GM04504 (cell line): ENCODE measurements around the gene JPH4.
"Not testable (repeated sequence)": the region's sequence is repeated elsewhere in the genome, so short reads cannot be mapped to it uniquely, and the experiment has no call there.

Experiments
- DNase-seq: peaks from one replicate; pipeline ENCODE4 v3.0.0-alpha.2; 2012; ENCODE audit warnings: low read depth

The JPH4 gene

DNA sequence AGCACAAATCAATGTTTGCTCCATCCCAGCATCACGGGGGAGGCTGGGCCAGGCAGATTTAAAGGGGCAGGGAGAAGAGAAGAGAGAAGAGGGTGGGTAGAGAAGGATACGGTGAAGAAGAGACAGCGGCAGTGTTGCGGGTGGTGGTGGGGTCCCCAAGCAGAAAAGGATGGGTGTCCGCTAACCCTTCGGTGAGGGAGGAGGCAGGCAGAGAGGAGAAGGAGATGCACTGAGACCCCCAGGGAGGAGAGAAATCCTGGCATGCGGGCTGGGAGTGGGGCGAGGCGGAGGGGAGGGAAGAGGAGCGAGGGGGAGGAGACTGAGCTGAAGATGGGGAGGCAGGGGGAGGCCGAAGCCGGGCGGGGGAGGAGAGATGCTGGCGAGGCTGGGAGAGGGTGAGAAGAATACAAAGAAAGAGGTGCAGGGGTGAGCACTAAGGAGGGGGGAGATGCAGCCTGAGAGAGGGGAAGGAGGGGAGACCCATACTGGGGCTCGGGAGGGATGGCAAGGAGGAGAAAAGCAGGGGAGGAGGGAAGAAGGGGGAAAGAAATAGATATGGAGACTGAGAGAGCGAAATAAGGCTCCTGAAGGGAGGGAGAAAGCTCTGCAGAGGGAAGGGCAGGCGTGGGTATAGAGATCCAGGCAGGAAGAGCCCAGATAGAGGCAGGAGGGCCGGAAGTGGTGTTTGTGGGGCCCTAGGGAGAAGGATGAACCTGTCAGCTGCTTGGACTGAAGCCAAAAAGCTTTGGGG, at the start of gene JPH4:
Gene JPH4, minus strand, starts transcription at position 231 of the 751 bp plus-strand sequence. CDS start 1,337 bp downstream, outside the sequence.
- DNase-seq, result no peak

DNA sequence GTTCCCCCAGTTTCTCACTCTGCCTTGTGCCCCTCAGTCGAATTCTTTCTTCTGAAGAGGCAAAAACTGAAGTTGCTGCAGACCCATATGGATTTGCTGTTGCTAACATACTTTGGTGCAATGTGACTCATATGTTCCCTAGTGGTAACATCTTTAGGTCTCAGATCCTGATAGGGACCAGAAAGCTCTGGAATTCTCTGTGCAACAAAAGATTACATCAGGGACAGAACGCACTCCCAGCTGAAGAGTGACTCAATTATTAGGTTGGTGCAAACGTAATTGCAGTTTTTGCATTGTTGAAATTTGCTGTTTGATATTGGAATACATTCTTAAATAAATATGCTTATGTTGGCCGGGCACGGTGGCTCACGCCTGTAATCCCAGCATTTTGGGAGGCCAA, 49.4 kb upstream of the JPH4 start:
- no peak for DNase-seq

DNA sequence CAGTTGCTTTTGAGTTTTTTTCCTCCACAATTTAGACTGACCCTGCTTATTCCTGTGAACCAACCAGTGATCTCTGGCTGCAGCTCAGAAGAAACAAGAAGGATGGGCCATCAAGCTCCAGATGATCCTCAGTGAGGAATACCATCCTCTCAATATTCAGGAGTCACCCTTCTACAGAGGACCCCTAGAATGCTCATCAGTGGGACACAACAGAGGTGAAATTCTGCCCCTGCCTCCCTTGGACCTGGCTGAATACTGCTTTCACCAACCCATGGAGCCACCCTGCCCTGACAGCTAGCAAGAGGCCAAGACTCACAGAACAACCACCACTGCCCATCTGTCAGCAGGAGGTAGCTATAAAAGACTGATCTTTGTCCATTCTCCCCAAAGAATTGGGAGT, 48.4 kb upstream of the JPH4 start:
- DNase-seq, result no peak

DNA sequence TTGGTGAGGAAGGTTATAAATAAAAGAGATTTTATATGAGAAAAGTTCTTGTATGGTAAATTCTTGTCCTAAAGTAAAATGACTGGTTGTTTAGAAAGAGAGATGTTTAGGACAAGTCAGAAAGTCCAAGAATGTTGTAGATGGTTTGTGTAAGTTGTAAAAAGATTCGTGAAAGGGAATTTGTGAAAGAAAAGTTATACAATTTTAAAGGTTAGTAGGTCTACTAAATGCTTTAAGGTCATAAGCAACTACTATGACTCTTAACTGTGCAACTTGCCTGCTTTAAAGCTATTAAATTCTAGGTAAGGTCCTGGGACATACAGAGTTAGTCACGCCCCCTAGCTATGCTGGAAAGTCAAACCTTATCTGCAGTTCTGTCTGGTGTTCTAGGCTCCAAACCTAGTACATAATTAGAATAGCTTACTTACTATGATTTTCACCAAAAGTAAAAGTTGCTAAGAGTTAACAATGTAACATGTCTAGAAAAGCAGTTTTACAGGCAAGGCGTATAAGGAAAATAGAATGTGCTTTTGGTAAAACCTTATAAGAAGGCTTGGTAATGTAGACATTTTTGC, 46.3 kb upstream of the JPH4 start:
- no peak for DNase-seq

DNA sequence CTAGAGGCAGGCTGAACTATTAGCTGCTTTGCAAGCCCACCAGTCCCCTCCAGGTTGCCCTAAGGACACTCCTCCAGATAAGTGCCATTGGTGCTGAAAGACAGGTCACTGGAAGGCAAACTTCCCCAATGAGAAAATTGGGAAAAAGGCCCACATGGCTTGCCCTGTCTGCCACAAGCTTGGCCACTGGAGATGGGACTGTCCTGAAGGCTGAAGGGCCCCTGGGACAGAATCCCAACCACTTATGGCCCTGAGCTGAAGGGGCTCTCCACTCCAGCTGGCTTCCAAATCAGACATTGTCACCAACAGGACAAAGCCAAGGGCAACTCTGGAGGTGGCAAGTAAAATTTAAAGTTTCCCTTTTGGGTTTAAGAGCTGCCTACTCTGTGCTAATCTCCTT, 45.4 kb upstream of the JPH4 start:
- DNase-seq, result no peak

DNA sequence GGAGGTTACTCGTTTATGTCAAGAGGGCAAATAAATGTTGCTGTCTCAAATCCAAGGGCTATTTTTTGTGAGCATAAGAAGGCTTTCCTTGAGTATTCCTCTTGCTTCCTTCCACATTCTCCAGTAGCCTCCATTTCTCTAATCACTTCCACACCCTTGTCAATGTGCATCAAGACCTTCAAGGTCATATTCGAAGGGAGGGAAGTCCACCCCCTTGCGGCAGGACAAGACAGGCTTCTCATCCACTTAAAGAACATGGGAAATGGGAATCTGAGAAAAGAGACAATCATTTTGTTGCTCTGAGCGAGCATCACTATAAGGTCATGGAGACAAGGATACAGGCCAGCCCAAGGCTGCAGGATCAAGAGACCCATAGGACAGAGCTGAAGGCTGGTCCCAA, 44.4 kb upstream of the JPH4 start:
- DNase-seq, result no peak

DNA sequence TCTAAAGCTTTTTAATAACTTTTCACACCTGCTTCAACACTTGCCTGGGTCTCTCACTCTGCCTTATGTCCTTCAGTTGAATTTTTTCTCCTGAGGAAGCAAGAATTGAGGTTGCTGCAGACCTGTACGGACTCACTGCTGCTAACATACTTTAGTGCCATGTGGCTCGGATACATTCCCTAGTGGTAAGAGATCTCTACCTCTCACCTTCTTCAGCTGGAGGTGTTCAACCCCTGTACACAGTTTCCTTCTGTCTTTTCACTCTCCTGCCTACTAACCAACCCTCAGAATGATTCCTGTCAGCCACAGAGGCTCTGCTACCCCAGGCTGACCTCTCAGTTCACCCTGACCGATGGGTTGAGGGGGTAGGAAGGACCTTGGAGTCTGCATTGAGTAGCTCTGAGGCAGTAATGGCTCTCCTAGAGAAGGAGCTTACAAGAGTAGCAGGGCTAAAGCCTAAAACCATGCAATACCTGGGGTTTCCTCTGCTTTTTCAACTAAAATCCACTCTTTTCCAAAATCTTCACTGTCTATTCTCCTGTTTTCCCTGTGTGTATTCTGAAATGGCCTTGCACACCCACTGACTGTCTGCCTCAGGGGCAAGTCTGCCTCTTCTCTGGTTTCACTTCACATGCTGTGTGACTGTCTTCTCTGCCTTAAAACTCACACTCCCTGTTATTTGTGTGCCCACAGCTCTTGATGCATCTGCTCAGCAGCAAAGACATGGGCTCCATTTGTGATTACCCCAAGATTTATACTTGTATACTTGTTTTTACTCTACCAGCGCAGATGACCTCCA, 43.5 kb upstream of the JPH4 start:
- DNase-seq, result no peak

DNA sequence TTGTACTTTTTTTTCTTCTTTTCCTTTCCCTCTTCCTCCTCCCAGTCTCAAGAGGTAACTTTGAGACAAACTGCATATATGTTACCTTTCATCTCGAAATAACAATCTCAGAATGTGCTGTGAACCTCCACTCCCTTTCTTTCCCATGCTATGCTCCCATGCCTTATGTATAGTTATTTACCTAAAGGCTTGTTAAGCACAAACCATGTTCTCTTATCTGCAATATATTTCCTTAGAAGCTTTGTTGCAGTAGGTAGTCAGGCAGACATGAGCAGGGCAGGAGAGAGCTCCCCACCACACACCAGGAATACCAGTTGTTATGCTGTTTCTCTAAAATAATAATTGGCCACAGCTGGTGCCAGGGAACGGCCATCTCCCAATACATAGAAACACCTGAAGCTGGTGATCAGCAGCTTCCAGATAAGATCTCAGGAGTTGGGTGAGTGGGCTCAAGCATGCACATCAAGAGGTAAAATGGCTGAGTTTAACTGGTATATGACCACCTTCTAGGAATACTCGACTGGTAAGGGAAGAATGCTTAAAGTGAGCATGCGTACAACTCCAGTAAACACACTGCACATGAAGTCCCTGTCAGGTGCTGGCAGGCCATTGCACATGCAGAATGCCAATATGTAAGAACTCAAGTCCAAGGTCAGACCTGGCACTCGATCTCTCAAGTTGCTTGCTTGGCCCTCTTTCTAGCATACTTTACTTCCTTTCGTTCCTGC, 42.8 kb upstream of the JPH4 start:
- DNase-seq, result no peak

DNA sequence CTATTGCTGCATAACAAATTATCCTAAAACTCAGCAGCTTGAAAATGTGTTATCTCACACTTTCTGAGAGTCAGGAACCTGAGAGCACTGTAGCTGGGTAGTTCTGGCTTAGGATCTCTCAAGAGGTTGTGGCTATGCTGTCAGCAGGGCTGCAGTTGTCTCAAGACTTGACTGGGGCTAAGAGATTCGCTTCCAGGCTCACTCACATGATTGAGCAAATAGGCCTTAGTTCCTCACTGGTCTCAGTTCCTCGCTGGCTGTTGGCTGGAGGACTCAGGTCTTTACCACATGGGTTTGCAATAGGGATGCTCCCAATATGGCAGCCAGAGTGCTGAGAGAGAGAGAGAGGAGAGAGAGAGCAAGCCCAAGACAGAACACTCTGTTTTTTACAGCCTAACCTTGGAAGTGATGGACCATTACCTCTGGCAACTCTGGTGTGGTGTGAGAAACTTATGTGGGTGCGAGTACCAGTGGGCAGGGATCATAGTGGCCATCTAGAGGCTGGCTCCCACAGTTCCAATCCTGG, 41.6 kb upstream of the JPH4 start:
- DNase-seq, result no peak

DNA sequence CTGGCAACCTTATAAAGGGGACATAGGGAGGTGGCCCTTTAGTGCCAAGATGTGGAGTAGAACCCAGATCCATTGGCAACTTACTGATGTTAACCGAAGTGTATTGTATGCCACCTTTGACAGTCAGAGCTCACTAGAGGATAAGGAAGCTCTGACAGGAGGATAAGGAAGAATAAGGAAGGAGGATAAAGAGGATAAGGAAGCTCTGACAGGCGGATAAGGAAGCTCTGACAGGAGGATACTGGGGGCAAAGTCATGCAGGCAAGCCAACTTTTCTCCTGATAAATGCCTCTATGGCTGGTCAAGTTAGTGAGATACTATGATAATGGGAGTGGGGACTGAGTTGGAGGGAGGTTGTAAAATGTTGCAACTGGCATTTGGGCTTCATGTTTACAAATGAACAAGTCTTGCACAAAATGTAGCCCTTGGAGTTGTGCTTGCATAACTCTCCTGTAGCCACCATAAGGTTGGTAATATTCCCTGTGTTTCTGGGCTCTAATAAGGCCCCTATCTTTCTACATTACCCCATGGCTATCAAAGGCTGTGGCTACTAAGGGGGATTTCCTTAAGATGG, 39.9 kb upstream of the JPH4 start:
- DNase-seq, result no peak

DNA sequence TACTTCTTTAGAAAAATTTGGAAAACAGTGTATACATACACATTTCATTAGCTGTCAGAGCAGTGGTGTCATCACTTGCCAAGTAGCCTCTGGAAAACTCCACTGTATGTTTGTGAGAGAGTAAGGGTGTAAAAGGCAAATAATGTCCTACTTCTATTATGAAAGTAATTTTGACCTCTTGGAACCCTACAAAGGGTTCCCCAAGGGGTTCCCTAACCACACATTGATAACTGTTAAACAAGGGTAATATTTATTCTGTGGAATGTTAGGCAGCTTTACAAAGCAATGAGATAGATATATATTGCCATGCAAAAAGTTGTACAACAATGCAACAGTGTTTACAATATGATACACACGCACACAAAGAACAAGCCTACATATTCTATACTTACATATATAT, 38.9 kb upstream of the JPH4 start:
- no peak for DNase-seq

DNA sequence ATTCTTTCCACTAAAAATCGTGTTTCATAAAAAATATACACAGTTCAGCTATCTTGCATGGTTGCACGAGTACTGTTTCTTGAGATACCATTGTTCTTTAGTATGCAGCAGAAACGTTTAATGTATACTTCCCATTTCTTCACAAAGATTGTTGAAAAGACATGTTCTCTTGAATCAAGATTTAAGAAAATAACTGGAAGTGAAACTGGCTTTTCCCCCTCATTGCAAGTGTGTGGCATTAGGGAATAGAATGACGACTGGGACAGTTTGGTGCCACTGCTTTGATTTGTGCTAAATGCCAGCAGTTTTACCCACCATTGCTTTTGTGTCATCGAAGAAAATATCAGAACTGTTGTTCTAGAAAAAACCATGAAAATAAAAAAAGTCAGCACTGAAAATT, 37.3 kb upstream of the JPH4 start:
- DNase-seq, result no peak

DNA sequence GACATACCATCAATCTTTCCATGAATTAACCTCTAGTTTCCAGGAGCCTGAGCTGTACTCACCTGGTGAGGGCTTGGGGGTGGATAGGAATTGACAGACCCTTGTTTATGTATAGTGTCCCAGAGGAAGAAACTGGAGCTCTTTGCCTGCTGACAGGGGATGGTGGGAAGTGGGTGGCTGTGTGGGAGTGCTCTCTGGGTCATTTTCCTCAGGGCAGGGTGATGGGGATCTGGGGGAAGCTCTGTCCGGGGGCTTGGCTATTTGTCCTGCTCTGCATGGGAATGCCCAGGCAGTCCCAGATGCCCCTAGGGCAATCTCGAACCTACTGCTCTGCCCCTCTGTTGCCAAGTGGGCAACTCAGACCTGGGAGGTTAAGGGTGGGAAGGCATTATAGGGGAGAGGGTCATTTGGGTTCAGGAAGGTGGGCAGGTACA, 35.8 kb upstream of the JPH4 start:
- no peak for DNase-seq

DNA sequence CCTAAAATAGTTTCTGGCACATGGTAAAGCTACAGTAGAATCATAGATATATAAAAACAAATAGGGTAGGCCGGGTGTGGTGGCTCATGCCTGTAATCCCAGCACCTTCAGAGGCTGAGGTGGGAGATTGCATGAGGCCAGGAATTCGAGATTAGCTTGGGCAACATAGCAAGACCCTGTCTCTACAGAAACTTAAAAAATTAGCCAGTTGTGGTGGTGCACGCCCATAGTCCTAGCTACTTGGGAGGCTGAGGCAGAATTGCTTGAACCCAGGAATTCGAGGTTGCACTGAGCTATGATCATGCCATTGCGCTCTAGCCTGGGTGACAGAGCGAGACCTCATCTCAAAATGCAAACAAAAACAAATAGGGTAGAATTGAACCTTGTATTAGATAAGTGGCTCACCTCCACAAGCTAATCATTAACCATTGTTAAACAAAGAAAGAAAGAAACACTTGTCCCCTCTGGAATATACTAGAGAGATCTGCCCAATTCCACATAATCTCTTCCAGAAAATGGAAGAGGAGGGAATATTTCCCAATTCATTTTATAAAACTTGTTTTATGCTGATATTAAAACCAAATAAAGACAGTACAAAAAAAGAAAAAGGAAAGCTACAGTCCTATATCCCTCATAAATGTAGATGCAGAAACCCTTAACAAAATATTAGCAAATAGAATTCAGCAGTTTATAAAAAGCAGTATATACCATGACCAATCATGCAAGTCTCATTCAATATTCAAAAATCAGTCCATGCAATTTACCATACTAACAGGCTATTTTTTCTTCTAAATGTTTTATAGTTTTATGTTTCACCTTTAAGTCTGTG, 34.9 kb upstream of the JPH4 start:
- DNase-seq, result no peak

DNA sequence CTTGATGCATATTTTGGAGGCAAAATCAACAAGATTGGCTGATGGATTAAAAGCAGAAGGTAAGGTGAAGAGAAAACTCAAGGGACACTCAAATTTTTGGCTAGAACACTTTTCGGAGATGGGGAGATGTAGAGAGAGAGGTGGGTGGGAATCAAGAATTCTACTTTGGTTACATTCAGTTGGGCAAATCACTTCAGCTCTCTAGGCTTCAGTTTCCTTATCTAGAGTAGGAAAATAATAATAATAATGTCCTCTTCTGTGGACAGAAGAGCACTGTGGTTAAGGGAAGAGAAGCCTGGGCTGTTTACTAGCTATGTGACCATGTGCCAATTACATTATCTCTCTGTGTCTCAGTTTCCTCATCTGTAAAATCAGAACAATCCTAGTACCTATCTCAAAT, 34.2 kb upstream of the JPH4 start:
- no peak for DNase-seq

DNA sequence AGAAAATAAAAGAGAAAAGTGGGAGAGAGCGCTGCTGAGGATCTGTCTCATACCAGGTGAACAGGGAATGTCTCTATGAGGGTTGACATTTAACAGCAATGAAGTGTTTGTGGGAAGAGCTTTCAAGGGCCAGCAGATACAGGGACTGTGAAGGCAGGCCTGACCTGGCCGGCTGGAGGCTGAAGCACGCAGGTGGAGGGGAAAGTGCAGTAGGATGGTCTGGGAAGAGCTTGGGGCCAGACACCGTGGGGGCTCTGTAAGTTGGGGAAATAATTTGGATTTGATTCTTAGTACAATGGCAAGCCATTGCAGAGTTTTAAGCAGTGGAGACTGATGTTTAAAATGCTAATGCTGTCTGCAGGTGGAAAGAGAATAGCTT, 33.8 kb upstream of the JPH4 start:
- DNase-seq, result no peak

DNA sequence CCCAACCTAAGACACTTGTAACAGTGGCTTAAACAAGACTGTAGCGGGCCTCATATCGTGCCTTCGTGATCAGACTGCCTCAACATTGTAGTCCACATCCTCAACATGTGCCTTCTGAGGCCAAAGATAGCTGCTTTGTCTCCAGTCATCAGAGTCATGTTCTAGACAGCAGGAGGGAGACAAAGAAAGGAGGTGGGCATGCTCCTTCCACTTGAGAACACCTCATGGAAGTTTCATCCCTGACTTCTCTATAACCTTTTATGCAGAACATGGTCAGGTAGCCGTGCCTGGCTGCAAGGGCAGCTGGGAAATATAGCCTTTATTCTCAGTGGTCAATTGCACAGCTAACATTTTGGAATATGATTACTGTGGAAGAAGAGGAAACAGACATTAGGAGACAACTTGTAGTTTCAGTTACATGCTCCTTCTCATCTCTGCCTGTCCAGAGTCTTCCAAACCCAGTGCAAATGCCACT, 32.3 kb upstream of the JPH4 start:
- no peak for DNase-seq

DNA sequence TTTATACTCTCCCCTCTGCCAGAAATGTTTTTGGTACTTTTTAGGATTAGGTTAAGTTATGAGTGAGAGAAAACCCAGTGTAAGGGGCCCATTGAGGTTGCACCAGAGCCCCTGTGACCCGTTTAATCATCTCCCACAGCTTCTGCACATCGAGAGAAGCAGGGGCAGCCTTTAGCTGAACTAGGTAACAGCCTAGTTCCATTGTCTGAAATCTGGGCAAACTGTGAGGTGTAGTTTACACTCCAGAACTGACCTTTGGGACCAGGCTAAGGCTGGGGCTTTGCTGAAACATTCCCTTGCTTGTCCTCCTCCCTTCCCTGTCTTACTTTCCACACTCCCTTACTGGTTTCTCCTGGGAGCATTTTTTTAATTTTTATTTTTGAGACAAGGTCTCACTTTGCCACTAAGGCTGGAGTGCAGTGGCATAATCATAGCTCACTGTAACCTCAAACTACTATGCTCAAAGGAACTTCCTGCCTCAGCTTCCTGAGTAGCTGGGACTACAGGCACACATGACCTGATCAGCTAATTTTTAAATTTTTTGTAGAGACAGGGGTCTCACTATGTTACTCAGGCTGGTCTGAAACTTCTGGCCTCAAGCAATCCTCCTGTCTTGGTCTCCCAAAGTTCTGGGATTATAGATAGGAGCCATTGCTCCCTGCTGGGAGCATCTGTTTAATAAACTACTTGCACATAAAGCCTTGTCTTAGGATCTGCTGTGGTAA, 31.7 kb upstream of the JPH4 start:
- no peak for DNase-seq

DNA sequence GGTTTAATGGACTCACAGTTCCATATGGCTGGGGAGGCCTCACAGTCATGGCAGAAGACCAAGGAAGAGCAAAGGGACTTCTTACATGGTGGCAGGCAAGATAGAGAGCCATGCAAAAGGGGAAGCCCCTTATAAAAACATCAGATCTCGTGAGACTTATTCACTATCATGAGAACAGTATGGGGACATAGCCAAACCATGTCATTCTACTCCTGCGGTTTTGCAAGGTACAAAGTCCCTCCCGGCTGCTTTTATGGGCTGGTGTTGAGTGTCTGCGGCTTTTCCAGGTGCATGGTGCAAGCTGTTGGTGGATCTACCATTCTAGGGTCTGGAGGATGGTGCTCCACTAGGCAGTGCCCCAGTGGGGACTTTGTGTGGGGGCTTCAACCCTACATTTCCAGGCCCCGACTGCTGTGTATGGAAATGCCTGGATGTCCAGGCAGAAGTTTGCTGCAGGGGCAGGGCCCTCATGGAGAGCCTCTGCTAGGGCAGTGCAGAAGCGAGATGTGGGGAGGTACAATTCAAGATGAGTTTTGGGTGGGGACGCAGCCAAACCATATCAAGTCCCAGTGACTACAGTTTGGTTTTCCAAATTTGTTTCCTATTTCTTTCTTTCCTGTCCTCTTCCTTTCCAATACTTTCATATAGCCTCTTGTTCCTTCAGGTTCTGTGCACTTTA, 31.0 kb upstream of the JPH4 start:
- not testable (repeated sequence) for DNase-seq

DNA sequence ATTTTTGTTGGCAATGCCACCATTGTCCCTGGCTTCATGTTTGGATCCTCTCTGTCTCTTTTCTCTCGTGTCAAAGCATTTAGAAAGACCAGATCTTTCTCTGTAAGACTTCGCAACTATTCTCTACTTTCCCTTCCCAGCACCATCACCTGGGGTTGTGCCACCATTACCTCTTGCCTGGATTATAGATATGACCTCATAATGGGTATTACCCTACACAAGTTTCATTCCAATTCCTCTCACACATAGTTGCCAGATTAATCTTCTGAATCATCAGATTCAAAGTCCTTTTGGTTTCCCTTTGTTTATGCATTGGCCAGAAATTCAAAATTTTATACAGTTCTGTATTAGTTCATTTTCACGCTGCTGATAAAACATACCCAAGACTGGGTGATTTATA, 30.4 kb upstream of the JPH4 start:
- DNase-seq, result no peak
